DMS 273 (cell line): ENCODE measurements around the gene GAS7.
"Not testable (repeated sequence)": the region's sequence is repeated elsewhere in the genome, so short reads cannot be mapped to it uniquely, and the experiment has no call there.

Experiments
- DNase-seq: peaks from one replicate; lab custom pipeline; 2025; ENCODE audit not compliant: unreplicated experiment; lab: John Stamatoyannopoulos, UW

GAS7 gene

DNA sequence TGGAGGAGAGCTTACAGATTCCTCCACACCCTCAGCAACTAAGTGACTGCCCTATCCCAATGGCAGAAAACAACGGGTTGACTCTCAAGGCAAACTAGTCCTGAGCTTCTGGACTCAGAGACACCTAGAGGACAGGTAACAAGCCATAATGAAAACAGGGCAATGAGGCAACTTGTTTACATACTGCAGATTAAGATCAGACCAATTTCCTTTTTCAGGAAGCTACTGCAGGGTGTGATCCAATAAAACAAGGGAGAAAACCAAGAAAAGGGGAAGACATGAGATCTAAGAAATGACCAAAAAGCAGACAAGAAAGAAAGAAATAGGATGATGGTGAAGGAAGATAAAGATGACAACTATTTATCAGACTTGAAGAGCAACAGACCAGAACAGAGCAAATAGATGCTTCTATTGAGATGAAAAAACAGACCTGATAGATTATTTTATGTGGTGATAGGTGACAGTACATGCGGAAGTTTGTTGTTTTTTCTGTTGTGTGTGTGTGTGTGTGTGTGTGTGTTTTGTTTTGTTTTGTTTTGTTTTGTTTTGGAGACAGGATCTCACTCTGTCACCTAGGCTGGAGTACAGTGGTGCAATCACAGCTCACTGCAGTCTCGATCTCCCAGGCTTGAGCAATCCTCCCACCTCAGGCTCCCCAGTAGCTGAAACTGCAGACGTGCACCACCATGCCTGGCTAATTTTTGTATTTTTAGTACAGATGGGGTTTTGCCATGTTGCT is 120.7 kb downstream of the GAS7 start:
- DNase-seq: no peak

DNA sequence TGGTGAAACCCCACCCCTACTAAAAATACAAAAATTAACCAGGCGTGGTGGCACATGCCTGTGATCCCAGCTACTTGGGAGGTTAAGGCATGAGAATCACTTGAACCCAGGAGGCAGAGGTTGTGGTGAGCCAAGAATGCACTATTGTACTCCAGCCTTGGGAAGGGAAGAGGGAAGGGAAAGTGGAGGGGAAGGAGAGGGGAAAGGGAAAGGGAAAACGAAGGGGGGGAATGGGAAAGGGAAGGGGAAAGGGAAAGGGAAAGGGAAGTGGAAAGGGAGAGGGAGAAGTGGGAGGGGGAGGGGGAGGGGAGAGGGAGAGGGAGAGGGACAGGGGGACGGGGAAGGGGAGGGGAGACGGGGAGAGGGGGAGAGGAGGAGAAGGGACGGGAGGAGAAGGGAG is 122.5 kb downstream of the GAS7 start:
- DNase-seq: no peak

DNA sequence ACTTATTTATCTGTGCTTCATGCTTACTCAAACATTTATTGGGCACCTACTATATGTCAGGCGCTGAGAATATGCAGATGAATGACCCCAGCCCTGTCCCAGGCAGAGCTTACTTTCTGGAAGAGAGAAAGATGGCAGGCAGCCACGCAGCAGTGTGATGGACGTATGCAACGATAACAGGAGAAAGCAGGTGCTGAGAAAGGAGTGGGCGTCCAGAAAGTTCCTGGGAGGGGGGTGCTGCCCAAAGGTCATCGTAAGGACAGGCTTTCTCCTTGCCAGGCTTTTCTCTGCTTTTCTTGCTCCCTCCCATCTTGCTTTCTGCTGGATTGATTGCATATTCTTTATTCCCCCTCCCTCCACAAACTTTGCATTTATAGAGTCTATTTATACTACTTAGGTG is 124.5 kb downstream of the GAS7 start:
- DNase-seq: no peak

DNA sequence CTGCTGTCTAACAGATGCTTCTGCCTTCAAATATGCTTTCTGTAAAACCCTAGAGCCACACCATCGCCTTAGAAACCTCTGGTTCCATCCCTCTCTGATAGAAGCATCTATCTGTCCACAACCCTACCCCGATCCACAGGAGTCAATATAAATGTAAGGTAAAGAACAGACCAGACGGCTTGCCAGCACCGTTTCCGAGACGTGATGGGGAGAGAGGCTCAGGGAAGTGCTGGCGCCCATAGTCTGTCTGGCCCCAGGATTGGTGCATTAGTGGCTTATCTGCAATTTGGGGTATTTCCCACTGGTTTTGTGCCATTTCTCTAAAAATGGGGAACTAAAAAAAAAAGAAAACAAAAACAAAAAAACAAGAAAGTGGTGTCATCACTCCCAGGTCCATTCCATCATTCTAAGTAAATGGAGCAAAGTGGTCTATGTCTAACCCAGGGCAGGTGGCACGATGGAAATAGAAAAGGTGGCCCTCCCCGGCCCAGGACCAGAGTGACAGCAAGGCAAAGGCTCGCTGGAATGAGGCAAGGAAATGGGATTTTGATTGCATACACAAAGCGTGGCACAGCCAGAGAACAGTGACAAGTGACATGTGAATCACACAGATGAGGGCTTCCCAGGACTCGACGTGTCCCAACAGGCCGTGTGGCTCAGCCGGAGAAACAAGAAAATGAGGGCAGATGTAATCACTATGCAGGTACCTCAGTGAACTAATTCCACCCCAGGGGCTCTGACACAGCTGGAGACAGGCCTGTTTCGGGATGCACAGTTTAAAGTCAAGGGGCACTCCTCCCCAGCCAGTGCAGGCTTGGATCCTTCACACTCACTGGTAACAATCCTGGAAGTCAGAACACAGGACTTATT is 125.6 kb downstream of the GAS7 start:
- no peak for DNase-seq

DNA sequence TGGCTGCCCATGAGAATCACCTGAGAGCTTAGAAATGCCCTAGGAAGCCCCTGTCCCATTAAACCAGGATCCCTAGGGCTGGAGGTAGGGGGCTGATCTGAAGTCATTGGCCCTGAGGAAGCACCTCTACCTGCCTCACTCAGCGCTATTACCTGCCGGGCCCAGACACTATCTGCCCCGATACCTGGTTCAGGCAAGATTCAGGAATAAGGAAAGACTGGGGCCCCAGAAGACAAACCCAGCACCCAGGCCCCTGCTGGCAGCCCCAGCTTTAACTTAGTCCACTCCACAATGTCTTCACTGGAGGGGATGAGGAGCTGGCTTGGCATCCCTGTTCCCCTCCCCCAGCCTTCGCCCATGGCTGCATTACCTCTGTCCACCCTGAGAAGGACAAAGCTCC is 126.3 kb downstream of the GAS7 start:
- DNase-seq: no peak

DNA sequence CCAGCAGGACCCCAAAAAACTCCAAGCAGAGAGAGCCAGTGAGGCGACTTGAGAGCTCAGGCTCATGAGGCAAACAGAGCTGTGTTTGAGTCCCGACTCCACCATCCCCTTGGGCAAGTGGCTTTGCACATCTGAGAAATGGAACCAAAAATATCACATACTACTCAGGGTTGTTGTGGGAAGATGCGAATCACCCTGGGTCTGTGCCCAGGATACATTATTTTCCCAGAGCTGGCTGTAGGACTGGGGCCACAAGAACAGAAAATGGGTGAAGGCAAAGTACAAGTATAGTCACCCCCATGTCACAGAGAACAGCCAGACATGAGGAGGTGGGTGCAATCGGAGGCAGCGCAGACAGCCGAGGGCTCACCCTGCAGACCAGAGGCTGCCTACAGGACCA is 127.3 kb downstream of the GAS7 start:
- DNase-seq: no peak

DNA sequence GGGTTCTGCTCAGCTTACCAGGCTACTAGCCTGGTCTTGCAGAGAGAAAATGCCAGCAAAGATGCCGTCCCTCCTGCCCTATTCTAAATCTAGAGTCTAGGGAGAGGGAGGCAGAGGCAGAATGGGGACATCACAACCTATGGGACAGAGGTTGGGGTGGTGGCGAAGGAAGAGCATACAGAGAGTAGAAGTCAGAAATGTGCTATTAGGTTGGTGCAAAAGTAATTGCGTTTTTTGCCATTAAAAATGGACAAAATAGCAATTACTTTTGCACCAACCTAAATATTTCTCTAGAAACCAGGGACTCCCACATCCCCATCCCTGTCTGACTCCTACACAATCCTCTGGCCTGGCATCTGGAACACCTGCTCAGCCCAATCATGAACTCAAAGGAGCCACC is 127.7 kb downstream of the GAS7 start:
- no peak for DNase-seq

DNA sequence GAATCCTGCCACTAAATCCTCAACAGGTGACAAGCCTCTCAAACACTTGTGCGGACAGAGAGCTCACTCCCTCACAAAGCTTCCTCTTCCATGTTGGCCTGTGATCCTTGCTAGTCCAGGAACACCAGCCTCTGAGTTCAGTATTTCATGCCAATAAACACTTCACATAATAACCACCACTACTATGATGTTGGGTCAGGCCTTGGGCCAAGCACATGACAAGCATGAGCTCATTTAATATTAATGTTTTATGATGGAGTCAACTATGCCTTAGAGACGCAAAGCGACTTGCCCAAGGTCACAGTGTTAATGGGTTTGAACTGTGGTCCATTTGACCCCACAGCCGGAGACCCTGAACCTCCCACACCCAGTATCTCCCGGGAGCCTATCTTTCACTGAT is 129.1 kb downstream of the GAS7 start:
- no peak for DNase-seq

DNA sequence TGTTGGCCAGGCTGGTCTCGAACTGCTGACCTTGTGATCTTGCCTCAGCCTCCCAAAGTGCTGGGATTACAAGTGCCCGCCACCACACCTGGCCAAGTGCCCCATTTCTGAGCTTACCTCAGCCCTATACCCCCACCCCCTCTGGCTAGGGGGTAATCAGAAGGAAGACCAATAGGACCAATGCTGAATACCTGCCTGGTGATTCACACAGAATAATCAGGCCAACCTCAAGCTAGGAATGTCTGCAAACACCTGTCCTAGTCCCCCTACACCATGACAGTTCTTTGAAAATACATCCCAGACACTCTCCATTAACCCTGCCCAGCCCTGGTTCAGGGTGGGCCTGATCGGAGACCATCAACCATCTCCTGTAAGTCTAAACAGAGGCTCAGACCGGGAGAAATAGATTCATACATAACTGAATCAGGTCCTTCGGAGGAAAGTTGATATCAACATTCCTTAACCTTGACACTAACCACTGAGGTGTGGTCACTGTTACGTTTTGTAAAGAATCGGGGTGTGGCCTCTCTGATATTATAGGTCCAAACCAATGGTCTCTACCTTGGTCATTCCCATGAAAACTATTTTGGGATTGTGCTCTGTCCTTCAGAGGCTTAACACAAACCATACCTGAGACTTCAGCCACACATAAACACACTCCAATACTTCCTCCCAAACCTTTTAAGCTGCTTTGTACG is 130.8 kb downstream of the GAS7 start:
- no peak for DNase-seq

DNA sequence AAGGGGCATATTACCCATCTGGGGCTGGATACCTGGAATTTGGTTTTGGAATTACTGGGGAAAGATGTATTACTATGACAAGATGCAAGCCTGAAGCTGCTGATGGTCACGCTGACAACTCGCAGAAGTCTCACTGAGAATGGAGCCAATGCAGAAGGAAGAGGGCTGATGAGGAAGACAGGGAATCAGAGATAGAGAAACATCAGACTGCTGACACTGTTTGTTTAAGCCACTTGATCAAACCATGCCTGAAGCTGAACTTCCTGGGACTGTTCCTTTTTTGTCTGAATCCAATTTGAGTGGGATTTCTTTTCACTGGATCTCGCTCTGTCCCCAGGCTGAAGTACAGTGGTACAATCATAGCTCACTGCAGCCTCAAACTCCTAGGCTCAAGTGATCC is 133.9 kb downstream of the GAS7 start:
- DNase-seq: no peak

DNA sequence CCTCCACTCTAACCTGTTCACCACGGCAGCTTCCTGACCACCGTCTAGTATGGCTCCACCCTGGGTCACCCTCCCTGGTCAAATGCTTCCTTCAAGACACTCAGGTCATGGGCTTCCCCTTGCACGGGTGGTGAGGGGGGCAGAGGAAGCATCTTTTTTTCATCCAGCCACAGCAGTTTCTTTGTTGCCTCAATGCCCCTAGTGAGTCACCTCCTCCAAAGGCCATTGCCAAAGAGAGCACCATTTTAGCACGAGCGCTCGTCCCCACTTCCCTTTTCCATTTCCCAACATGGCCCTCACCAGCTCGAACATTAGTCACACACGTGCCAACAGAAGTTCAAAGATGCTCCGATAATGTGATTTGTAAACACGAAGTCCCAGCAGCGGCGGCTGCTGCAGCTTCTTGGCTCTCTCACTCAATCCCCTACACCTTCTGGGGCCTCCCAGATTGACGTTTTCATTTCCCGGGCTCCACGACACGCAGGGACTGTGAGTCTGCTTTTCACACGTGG is 134.6 kb downstream of the GAS7 start:
- DNase-seq: no peak

DNA sequence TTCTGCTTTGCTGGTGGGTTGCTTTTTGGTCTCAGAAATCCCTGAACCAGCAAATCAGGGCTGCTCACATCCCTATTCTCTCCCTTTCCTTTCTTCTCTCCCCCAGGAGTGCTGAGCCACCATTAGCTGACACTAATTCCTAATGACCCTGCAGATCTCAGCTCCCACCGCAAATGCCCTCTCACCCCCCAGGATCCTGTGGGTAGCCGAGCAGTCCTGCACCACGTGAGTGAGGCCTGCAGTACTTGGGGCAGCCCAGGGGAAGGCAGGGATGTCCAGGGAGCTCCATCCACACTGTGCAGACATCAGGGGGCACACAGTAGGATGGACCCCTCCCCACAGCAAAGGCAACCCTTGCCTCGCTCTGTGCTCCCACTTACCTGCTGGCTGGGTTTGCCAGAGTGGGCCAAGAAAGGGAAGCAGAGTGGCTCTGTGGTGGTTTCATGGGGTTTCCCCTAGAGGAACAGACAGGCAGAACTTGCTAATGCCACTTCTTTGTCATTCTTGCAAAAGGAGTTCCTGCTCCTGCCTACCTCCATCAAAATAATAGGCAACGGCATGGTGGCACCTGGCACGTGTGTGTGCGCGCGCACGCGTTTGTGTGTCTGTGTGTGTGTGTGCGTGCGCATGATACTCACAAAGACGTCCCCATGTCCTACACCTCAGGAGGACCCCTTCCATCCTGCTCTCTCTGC is 135.6 kb downstream of the GAS7 start:
- no peak for DNase-seq

DNA sequence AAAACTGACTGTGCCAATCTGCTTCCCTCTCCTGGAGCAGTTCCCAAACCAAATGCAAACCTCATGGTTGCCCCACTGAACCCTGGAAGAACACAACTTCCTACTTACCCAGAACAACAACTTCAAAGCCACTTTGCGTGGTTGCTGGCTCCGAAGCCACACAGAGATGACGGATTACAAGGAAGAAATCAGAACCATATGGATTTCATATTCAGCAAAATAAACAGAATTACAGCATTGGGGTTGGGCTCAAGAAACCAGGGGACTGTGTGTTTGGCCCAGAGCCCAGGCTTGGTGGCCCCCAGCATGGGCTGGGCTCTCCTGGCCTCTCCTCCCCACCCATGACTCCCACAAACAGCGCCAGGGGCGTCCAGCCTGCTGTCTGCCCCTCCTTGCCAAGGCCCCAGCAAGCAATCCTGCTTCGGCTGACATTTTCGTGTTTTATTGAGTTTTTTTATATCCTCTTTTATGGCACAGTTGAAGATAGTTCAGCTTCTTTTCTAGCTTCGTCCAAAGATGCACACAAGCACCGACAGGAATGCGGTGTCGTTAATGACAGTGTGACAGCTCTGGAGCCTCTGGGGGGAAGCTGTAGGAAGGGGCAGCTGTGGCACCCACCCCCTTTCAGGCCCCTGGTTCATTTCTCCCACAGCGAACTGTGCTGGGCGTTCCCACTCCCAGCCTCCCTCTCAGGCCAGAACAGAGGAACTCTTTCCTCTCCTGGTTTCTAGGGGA is 137.1 kb downstream of the GAS7 start:
- DNase-seq: no peak

DNA sequence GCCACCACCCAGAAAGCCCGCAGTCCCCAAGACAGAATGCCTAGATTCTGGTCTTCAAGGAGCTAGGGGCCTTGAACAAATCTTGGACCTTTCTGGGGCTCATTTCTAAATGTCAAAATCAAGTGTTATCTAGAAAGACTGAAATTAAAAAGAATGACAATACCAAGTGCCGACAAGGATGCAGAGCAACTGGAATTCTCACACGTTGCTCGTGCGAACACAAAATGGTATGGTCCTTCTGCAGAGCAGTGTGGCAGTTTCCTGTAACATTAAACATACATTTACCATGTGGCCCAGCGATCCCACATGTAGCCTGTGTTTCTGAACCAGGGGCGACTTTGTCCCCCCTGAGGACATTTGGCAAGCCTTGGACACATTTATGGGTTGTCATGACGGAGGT is 137.9 kb downstream of the GAS7 start:
- no peak for DNase-seq

DNA sequence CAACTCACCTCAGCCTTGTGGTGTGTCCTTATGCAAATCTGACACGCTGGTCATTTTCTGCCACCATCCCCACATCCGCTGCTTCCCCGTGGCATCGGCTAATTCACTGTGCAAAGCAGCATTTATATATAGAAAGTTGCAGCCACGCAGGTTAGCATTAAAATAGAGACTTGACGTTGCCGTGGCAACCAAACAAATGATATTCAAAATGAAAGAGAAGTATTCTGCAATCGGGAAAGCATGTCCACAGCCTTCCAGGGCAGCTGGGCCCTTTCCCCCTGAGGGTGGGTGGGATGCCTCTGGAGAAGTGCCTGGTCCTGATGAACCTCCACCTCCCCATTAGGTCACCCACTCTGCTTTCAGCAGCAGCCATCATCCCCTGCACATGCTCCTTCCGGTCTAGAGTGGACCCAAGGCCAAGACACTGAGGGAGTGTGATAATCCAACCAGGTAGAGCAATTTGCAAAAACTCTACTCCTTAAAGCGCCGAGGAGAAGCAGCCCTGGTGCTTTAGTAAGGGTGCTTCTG is 138.7 kb downstream of the GAS7 start:
- DNase-seq: no peak

DNA sequence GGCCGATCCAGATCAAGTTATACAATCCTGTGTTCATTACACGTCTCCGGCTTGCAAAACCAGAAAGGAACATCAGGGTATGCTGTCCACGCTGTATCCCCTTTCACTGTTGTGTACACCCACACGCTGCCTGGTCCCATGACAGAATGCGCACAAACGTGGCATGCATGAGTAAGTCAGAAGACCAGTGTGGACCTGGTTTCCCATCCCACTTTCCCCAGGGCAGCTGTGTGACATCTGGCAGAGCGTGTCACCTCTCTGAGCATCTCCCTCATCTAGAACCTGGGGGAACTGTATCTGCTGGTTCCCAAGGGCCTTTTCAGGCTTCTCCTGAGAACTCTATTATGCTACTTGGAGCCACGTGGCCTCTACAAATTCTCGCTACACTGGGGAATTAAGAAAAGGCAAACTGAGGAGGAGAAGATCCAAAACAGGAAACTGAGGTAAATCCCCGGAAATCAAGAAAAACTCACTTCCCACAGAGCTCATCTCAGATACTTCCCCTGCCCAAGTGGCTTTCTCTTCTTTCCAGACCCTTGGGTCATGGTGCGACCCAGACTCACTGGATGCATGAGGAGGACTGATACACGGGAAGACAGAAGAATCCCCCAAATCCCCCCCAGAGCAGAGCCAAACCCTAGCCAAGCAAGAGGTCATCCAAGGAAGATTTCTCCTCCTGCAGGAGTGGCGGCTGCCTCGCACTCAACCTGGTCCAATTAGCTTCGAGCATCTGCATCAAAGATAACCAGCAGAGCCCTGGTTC is 139.3 kb downstream of the GAS7 start:
- DNase-seq: no peak

DNA sequence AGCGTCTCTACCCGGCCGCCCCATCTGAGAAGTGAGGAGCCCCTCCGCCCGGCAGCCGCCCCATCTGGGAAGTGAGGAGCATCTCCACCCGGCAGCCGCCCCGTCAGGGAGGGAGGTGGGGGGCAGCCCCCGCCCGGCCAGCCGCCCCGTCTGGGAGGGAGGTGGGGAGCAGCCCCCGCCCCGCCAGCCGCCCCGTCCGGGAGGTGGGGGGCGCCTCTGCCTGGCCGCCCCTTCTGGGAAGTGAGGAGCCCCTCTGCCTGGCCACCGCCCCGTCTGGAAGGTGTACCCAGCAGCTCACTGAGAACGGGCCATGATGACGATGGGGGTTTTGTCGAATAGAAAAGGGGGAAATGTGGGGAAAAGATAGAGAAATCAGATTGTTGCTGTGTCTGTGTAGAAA is 140.9 kb downstream of the GAS7 start:
- not testable (repeated sequence) for DNase-seq

DNA sequence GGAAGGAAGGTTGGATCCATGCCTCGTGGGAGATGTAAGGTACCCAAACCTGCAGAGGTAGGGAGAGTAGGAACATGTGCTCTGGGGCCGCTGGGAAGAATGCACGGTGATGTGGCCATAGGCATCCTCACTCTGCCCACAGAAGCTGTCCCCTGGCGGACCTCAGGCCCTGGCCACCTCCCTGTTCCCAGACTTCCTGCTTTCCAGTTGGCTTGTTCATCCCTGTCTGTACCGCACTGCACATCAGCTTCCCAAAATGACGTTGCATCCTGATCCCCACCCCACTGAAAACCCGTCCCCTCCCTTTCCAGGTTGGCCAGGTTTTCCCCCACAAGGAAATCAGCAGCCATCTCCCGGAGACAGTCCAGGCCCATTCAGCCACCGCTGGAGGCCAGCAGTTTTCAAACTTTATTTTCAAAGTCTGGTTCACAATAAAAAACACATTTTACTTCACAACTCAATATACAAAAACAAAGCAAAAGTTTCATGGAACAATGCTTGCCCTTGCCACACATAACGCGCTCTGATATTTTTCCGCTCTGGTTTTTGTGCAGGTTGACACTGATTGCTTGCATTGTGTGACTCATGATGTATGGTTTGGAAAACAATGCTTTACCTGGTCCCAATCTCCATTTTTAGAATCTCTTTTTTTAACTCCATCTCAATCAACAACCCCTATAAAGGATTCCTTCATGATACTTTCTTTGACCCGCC is 143.0 kb downstream of the GAS7 start:
- no peak for DNase-seq
